CD8-positive, alpha-beta memory T cell (primary cell): Measurements from ENCODE around the gene SLC41A1. TPM values are rescaled to one million over a fixed set of nuclear protein-coding genes. Genes with fewer than 3 reads are reported as not detected.

Experiments
- CTCF ChIA-PET: fragments of 350-600 bp; sonication (Branson Sonifier 250); formaldehyde crosslinking; loops from one replicate; lab custom pipeline; 2021; ENCODE audit warnings: antibody characterized with exemption; lab: Charles Lee
- POLR2A ChIA-PET: fragments of 350-600 bp; sonication (Branson Sonifier 250); formaldehyde crosslinking; loops from one replicate; lab custom pipeline; 2021; ENCODE audit warnings: antibody characterized with exemption; lab: Charles Lee
- DNase-seq, 5 donors: peaks; one replicate each; pipeline versions ENCODE4 v3.0.0 to v3.0.0-alpha.2; 2020 to 2022; ENCODE audit warnings: mixed read lengths in 1 of 5
- H3K27ac ChIP-seq: one replicate; pipeline ENCODE4 v1.7.0; 2013; ENCODE audit warnings: low read depth, mild to moderate bottlenecking, low read length, moderate library complexity
- H3K27me3 ChIP-seq: 2 replicates; pipeline ENCODE4 v1.7.0; 2013; ENCODE audit warnings: low read length, mild to moderate bottlenecking; ENCODE audit not compliant: insufficient read depth, poor library complexity, severe bottlenecking
- H3K36me3 ChIP-seq: 2 replicates; pipeline ENCODE4 v1.7.0; 2013; ENCODE audit warnings: mild to moderate bottlenecking, low read length, moderate library complexity; ENCODE audit not compliant: insufficient read depth
- H3K4me1 ChIP-seq: 2 replicates; pipeline ENCODE4 v1.7.0; 2013; ENCODE audit warnings: mild to moderate bottlenecking, low read length, moderate library complexity; ENCODE audit not compliant: insufficient read depth
- H3K4me3 ChIP-seq: 2 replicates; pipeline ENCODE4 v1.7.0; 2013; ENCODE audit warnings: mild to moderate bottlenecking, low read length
- H3K9me3 ChIP-seq: 2 replicates; pipeline ENCODE4 v1.7.0; 2013; ENCODE audit warnings: mild to moderate bottlenecking, low read length
- H3K27ac Mint-ChIP-seq, 8 donors: one replicate each; pipeline ENCODE4 v1.8.0; 2020 to 2021; ENCODE audit warnings: mixed read lengths in 8 of 8, mild to moderate bottlenecking in 6 of 8, inconsistent platforms in 3 of 8, moderate library complexity in 3 of 8
- H3K27me3 Mint-ChIP-seq, 2 donors: one replicate each; pipeline ENCODE4 v1.8.0; 2020 to 2021; ENCODE audit warnings: mixed read lengths in 2 of 2, mild to moderate bottlenecking in 1 of 2, moderate library complexity in 1 of 2
- H3K36me3 Mint-ChIP-seq, 3 donors: one replicate each; pipeline ENCODE4 v1.8.0; 2020 to 2021; ENCODE audit warnings: mixed read lengths in 3 of 3, inconsistent platforms in 1 of 3, mild to moderate bottlenecking in 1 of 3
- H3K4me1 Mint-ChIP-seq, 3 donors: one replicate each; pipeline ENCODE4 v1.8.0; 2020 to 2021; ENCODE audit warnings: mixed read lengths in 3 of 3, inconsistent platforms in 1 of 3, mild to moderate bottlenecking in 1 of 3
- H3K4me3 Mint-ChIP-seq, 7 donors: one replicate each; pipeline ENCODE4 v1.8.0; 2020 to 2021; ENCODE audit warnings: mixed read lengths in 7 of 7, mild to moderate bottlenecking in 6 of 7, moderate library complexity in 4 of 7, inconsistent platforms in 2 of 7
- H3K9me3 Mint-ChIP-seq, 5 donors: one replicate each; pipeline ENCODE4 v1.8.0; 2020 to 2022; ENCODE audit warnings: mixed read lengths in 5 of 5, mild to moderate bottlenecking in 3 of 5, moderate library complexity in 2 of 5, inconsistent platforms in 1 of 5
- polyA plus RNA-seq: library from polyadenylated mRNA; unstranded; fragments of 300-500 nt; fragmentation: Illumina TruSeq; gene quantifications from one replicate; pipeline ENCODE4 v1.2.3, GENCODE V29; 2021
- total RNA-seq, 2 experiments: library from RNA; stranded (reverse); gene quantifications; one replicate each; pipeline ENCODE4 v1.2.3, GENCODE V29; 2021

The SLC41A1 gene
- total and polyA plus RNA-seq, 3 experiments from 2014 or later, result 16.5 to 27.6 (median 24.1) TPM

DNA sequence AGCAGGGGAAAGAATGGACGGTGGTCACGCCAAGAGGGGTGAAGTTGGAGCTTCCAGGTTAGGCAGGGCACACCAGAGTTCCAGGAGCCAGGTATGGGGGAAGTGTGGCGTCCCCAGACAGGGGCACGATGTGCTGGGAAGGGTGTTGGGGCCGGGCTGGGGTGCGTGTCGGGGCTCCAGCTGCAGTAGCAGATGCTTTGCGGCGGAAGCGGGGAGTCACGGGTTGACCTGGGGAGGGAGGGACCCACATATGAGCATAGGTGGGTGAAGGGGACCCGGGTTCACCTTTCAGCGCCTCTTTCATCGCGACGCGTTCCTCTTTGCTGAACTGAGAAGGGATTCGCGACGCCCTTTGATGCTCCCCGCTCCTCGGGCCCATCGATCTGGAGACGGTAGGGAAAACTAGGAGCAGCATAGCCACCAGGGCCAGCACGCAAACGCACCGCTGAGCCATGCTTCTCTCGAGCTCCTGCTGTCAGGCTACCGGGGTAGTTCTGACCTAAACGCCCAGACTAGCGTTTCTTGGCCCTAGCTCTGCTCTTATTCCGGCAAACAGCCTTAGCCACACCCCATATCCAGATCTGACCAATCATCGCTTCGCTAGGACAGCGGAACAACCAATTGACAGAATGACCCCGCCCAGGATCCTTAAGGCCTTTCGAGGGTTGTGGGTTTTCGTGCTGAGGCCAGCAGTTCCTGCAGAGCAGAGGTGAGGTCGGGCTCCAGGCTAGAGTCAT lies 36.8 kb upstream of the SLC41A1 start, which contains the start of gene PM20D1:
TSS of gene PM20D1 (minus strand) at position 514 of the 737 bp plus-strand sequence. CDS start at position 454, 60 bp downstream.
- Histone ChIP-seq H3K27me3 (no peaks in the 10 kb centered on the region), H3K27ac (no peak within 1 kb of the TSS), H3K9me3 (no peaks in the 10 kb centered on the region), H3K36me3 (no peaks in the 10 kb centered on the region), H3K4me3 (peak within 1 kb of the TSS; percentile 44), H3K4me1 (no peaks in the 10 kb centered on the region)
- Mint-ChIP-seq H3K27ac (peak within 1 kb of the TSS; percentile 71 to 98 (median 96)), H3K9me3 (peaks cover 0 to 6% (median 0%) of the 10 kb centered on the region in 5 donors), H3K4me1 (peaks cover 13 to 16% (median 14%) of the 10 kb centered on the region in 3 donors), H3K27me3 (peaks cover 0 to 1% of the 10 kb centered on the region in 2 donors), H3K36me3 (peaks cover 2 to 5% (median 4%) of the 10 kb centered on the region in 3 donors), H3K4me3 (peak within 1 kb of the TSS; percentile 89 to 96 (median 93))
- POLR2A ChIA-PET, result interaction anchor here (0.8 to 1.6 kb wide), 2 partner anchors 36 to 219 kb away, joined by 3 to 5 read pairs; partner anchors contain the start of gene SLC41A1
- CTCF ChIA-PET, result interaction anchor here (1.0 to 1.1 kb wide), 3 partner anchors 54 to 258 kb away, joined by 3 to 5 read pairs (median 4); no protein-coding TSS in a partner anchor
- DNase-seq, result peak; percentile 62 to 89 (median 87)

DNA sequence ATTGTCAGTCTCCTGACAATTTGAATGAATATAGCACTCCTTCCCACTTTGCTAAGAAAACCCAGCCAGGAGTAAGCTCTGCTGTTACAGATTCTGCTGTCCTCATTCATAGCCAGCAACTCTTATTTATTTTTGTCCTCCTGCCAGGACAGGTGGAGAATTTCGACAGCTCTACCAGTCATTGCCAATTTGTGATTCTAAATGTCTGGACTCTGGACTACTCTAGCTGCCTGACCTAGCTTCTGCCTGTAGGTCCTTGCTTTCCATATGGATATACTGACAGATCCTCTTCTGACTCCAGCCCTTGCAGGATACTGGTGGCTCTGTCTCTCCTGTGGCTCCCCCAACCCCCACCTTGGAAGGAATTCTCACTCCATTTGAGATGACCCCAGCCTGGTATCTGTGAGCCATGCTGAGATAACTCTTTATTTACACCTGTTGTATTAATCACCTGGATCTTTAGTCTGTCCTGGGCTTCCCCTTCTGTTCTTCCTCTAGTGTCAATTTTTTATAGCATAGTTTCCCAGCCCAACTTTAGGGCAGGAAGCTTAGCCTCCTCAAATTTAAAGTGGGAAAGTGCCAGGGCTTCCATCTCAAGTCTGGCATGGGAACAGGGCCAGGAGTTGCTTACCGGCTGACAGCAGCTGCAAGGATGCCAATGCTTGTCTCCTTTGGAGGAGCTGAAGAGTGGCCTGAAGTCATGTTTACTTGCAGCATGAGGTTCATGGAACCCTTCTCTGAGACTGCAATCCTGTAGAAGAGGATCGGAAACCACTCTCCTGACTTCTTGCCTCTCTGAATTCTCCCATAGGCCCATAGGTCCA lies 30.2 kb upstream of the SLC41A1 start:
- peaks cover 0 to 10% (median 7%) of the 10 kb centered on the region in 3 donors for H3K36me3 Mint-ChIP-seq

DNA sequence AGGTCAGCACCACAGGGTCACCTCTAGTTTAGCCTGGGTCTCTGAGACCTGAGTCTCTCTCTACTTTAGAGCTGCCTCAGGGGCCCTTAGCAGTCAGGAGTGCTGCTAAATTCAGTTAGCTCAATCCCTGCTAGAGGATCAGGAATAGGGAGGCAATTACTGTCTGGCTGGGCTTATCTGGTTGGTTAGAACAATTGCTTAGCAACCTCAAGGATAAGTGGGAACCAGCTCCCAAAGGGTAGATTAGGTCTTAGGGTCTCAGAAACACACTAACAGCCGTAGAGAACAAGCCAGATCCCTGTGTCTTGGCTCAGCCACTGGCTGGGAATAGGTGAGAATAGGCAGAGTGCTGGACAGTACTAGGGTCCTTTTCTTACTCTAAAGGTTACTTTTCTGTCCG lies 29.2 kb upstream of the SLC41A1 start:
- ChIA-PET POLR2A (no interaction called here), CTCF (interaction anchor here (1.5 kb wide), 1 partner anchor 135 kb away, joined by 3 read pairs; no protein-coding TSS in a partner anchor)
- Histone ChIP-seq H3K27me3 (no peaks in the 10 kb centered on the region), H3K9me3 (no peaks in the 10 kb centered on the region), H3K4me1 (no peaks in the 10 kb centered on the region), H3K36me3 (no peaks in the 10 kb centered on the region), H3K4me3 (no peak overlapping the region), H3K27ac (no peak overlapping the region)
- Mint-ChIP-seq H3K27me3 (peaks cover 0 to 1% of the 10 kb centered on the region in 2 donors), H3K27ac (no peak overlapping the region), H3K36me3 (peaks cover 3 to 10% (median 7%) of the 10 kb centered on the region in 3 donors), H3K9me3 (no peaks in the 10 kb centered on the region), H3K4me1 (no peaks in the 10 kb centered on the region), H3K4me3 (no peak overlapping the region)
- DNase-seq, result no peak

More for the DNA sequence above, 30.2 kb upstream of the SLC41A1 start:
- DNase-seq, result no peak
- Mint-ChIP-seq H3K27me3 (peaks cover 0 to 1% of the 10 kb centered on the region in 2 donors), H3K27ac (peak overlapping the region in 1 of 8 donors; percentile 11), H3K4me1 (no peaks in the 10 kb centered on the region), H3K9me3 (no peaks in the 10 kb centered on the region), H3K4me3 (no peak overlapping the region)
- H3K4me1 ChIP-seq, result no peaks in the 10 kb centered on the region
- H3K27me3 ChIP-seq, result no peaks in the 10 kb centered on the region
- no peaks in the 10 kb centered on the region for H3K9me3 ChIP-seq
- no peak overlapping the region for H3K4me3 ChIP-seq
- no peak overlapping the region for H3K27ac ChIP-seq
- H3K36me3 ChIP-seq, result no peaks in the 10 kb centered on the region
- ChIA-PET CTCF (no interaction called here), POLR2A (no interaction called here)

DNA sequence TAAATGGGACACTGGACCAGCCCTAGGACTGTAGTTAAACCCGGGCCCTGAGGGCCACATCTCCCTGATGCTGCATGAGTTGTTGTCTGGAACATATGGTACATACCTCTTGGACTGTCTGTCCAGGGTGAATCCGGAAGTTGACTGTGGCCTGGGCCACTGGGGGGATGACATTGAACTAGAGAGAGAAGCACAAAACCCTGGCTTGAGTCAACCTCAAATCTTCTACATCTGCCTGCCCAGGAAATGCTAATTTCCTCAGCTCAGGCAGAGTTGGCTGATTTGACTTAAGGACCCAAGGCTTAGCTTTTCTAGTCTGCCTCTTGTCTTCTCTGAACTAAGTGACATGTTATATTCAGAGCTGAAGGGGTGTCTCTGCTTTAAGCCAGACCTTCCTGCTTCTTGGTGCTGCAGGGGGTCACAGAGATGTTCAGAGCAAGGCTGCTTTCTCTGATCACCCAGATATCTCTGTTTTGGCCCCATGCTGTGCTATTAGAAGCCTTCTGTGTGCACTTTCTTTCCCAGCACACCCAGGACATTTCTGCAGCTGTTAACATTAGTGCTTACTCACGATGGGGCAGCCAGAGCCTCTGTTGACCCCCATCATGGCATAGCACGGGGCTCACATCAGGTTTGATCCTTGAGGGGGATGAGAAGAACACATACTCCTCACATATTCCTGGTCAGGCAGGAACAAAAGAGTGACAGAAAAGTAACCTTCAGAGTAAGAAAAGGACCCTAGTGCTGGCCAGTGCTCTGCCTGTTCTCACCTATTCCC lies 27.3 kb upstream of the SLC41A1 start:
- no peak for DNase-seq
- CTCF ChIA-PET, result interaction anchor here (1.2 kb wide), 1 partner anchor 78 kb away, joined by 3 read pairs; no protein-coding TSS in a partner anchor
- H3K4me1 Mint-ChIP-seq, result no peaks in the 10 kb centered on the region
- peaks cover 0 to 1% of the 10 kb centered on the region in 2 donors for H3K27me3 Mint-ChIP-seq
- Histone ChIP-seq H3K27me3 (no peaks in the 10 kb centered on the region), H3K36me3 (no peaks in the 10 kb centered on the region), H3K4me3 (no peak overlapping the region), H3K9me3 (no peaks in the 10 kb centered on the region), H3K27ac (no peak overlapping the region), H3K4me1 (no peaks in the 10 kb centered on the region)
- H3K9me3 Mint-ChIP-seq, result no peaks in the 10 kb centered on the region
- POLR2A ChIA-PET, result no interaction called here
- H3K36me3 Mint-ChIP-seq, result peaks cover 3 to 10% (median 7%) of the 10 kb centered on the region in 3 donors
- no peak overlapping the region for H3K4me3 Mint-ChIP-seq
- peak overlapping the region in 1 of 8 donors; percentile 28 for H3K27ac Mint-ChIP-seq

DNA sequence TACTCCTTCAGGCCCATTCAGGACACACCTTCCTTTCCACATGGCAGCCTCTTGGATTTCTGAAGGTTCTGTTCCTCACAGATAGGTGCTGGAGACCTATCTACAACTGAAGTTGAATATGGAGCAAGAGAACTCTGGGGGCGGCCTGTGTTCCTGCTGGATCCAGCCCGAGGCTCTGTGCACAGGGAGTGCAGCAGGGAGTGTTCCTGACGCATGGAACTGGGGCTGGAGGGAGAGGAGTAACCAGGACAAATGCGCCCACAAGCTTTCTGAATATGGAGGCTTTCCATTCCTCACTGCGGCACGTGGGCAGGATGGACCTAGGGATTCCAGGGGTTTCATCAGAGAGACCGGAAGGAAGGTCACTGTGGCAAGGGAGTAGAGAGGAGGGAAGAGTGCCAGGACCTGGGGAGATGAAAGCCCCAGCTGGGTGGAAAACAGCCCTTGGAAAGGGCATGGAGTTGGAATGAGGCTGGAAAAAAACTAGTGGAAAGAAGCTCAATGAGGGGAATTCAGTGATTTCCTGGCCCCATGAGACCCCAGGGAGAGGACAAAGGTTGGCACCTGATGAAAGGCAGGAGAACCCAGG lies 24.5 kb upstream of the SLC41A1 start:
- Mint-ChIP-seq H3K36me3 (peaks cover 2 to 3% (median 2%) of the 10 kb centered on the region in 3 donors), H3K9me3 (no peaks in the 10 kb centered on the region), H3K4me1 (no peaks in the 10 kb centered on the region), H3K27me3 (no peaks in the 10 kb centered on the region), H3K4me3 (no peak overlapping the region), H3K27ac (no peak overlapping the region)
- POLR2A ChIA-PET, result interaction anchor here (0.8 kb wide), 1 partner anchor 22 kb away, joined by 3 read pairs; no protein-coding TSS in a partner anchor
- Histone ChIP-seq H3K4me3 (no peak overlapping the region), H3K4me1 (no peaks in the 10 kb centered on the region), H3K36me3 (no peaks in the 10 kb centered on the region), H3K9me3 (no peaks in the 10 kb centered on the region), H3K27ac (no peak overlapping the region), H3K27me3 (no peaks in the 10 kb centered on the region)
- no peak for DNase-seq
- CTCF ChIA-PET, result interaction anchor here (1.0 kb wide), 1 partner anchor 10 kb away, joined by 3 read pairs; no protein-coding TSS in a partner anchor

DNA sequence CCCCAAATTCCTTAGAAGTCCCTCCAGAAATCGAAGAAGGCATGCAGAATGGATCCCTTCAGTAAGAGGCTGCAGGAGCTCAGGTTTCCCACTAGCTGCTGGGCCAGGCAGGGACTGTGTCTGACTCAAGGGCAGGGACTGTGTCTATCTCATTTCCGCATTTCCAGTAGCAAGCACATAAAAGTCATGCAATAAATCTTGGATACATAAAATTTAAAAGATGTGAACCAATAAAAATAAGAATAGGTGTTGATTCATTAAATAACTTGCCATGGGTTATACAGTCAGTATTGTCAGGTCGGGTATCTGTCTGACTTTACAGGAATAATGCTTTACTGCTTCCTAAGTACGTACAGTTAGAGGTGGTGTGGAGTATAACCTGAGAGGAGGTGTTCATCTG lies 21.8 kb upstream of the SLC41A1 start:
- POLR2A ChIA-PET, result no interaction called here
- H3K9me3 Mint-ChIP-seq, result no peaks in the 10 kb centered on the region
- CTCF ChIA-PET, result no interaction called here
- no peaks in the 10 kb centered on the region for H3K4me1 ChIP-seq
- H3K4me3 ChIP-seq, result no peak overlapping the region
- no peaks in the 10 kb centered on the region for H3K36me3 ChIP-seq
- H3K27ac ChIP-seq, result no peak overlapping the region
- no peak overlapping the region for H3K4me3 Mint-ChIP-seq
- H3K27ac Mint-ChIP-seq, result no peak overlapping the region
- H3K27me3 Mint-ChIP-seq, result no peaks in the 10 kb centered on the region
- H3K27me3 ChIP-seq, result no peaks in the 10 kb centered on the region
- H3K4me1 Mint-ChIP-seq, result no peaks in the 10 kb centered on the region
- H3K9me3 ChIP-seq, result no peaks in the 10 kb centered on the region
- no peak for DNase-seq
- H3K36me3 Mint-ChIP-seq, result peaks cover 1 to 3% (median 2%) of the 10 kb centered on the region in 3 donors

DNA sequence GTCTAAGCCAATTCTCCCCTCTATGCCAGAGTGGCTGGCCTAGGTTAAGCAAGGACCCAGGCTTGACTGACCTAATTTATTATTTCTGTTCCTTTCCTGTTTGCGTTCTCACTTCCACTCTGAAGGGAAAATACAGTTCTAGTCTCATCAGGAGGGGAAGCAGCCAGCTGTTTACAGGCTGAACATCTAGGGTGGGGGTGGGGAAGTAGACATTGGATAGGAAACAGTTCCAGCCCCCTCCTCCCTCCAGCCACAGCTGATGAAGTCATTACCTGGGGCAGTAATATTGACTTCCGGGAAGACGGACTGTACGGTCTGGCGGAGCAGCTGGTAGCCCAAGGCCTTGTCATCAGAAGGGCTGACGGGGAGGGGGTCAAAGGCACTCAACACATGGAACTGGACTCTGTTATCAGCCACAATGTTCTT lies 19.3 kb upstream of the SLC41A1 start:
- ChIA-PET POLR2A (no interaction called here), CTCF (no interaction called here)
- H3K27me3 Mint-ChIP-seq, result no peaks in the 10 kb centered on the region
- Histone ChIP-seq H3K27me3 (no peaks in the 10 kb centered on the region), H3K36me3 (no peaks in the 10 kb centered on the region), H3K27ac (no peak overlapping the region), H3K4me3 (no peak overlapping the region), H3K9me3 (no peaks in the 10 kb centered on the region), H3K4me1 (no peaks in the 10 kb centered on the region)
- H3K9me3 Mint-ChIP-seq, result no peaks in the 10 kb centered on the region
- no peaks in the 10 kb centered on the region for H3K4me1 Mint-ChIP-seq
- peaks cover under 1 to 7% (median 1%) of the 10 kb centered on the region in 3 donors for H3K36me3 Mint-ChIP-seq
- no peak overlapping the region for H3K4me3 Mint-ChIP-seq
- no peak for DNase-seq
- peak overlapping the region in 1 of 8 donors; percentile 3 for H3K27ac Mint-ChIP-seq
